Smooth muscle cell of the pulmonary artery (primary cell): ENCODE measurements around the gene DYNLRB1. TPM values are rescaled to one million over a fixed set of nuclear protein-coding genes. Genes with fewer than 3 reads are reported as not detected.

Experiments
- total RNA-seq: library from RNA; depleted of rRNA; stranded (reverse); fragments of >200 nt; gene quantifications from 2 replicates; pipeline ENCODE4 v1.2.3, GENCODE V29; 2014

DYNLRB1 gene
- total RNA-seq, result 79.5 and 112 TPM in 2 replicates

DNA sequence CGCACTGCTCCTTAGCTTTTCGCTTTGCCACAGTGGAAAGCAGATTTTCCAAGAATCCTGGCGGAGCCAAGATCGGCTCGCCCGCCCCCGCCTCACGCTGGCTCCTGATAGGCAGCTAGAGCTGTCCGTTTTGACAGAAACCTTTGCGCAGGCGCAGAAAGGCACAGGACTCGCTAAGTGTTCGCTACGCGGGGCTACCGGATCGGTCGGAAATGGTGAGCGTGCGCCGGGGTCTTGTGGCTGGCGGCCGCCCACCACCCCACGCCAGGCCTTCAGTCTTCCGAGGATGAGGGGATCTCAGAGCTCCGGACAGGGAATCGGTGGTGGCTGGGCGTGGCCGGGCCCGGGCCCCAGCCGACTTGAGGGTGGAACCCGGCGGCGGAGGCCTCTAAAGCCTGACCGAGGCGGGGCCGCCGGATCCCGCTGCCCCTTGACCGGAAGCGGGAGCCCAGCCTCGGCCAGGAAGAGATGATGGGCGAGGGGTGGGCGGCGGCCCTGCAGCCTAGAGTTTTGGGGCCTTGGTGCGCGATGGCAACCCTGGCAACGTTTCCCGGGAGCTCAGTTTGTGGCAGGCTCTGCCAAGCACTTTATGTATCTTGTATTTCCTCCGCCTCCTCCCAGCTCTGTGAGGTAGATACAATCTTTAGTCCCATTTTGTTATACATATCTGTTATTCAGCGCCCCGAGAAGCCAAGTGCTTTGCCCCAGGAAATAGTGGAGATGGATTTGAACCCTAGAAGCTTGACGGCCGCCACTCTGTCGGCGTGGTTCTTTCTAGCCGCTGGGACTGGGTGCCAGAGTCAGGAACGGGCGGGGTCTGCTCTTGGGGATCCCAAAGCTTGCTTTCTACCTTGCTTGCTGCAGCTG, at the start of gene DYNLRB1:
Gene DYNLRB1 (plus strand): TSS at position 176 of the 867 bp plus-strand sequence. CDS start 37 bp downstream, at position 213.

DNA sequence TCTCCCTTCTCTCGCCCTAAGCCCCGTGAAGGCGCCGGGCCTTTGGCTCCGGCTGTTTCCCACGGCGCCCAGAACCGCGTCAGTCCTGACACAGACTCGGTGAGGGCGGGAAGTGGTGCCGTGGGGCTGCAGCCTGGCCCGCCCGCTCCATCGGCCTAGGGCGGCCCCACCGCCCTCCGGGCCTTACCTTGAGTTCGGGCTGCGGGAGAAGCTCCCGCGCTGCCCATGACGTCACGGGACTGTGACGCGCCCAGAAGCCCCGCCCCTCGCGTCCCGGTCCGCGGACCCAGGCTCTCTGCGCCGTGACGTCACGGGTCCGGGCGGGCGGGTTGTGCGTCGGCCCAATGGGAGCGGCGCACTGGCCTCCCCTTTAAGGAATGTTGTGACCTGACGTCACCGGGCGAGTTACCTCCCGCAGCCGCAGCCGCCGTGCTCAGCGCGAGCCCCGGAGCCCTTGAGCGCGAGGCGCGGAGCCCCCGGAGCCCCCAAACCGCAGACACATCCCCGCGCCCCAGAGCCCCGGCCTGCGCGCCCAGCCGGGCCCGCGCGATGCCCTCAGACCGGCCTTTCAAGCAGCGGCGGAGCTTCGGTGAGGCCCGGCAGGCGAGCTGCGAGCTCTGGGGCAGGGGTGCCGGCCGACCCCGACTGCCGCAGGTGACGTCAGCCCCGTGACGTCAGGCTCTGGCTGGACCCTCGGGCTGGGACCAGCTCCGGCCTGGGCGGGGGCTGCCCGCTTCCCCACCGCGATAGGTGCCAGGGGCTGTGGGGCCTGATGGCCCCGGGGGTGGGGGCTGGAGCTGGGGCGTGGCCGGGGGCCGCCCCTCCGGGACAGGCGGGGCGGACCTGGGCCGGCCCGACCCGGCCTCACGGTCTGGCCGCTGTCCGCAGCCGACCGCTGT, 42.3 kb downstream of the DYNLRB1 start, which contains the start of gene MAP1LC3A:
Gene MAP1LC3A (plus strand): TSS at position 399 of the 899 bp plus-strand sequence. CDS start 151 bp downstream, at position 550.

Other genes starting within 250 kb of the DYNLRB1 start
- 96.2 and 119 TPM in 2 replicates for gene AHCY, start 213.1 kb upstream of the DYNLRB1 start, total RNA-seq
- gene ITCH, start 153.1 kb upstream of the DYNLRB1 start, total RNA-seq, result 76.9 and 83.3 TPM in 2 replicates
- gene MAP1LC3A, start 42.3 kb downstream of the DYNLRB1 start, total RNA-seq, result 28.3 and 29.1 TPM in 2 replicates
- gene PIGU, start 160.7 kb downstream of the DYNLRB1 start, total RNA-seq, result 7.2 and 8.5 TPM in 2 replicates
- 6.2 and 7.6 TPM in 2 replicates for gene TP53INP2, start 187.9 kb downstream of the DYNLRB1 start, total RNA-seq